ENCODE data around the gene CKAP2L.

DNA sequence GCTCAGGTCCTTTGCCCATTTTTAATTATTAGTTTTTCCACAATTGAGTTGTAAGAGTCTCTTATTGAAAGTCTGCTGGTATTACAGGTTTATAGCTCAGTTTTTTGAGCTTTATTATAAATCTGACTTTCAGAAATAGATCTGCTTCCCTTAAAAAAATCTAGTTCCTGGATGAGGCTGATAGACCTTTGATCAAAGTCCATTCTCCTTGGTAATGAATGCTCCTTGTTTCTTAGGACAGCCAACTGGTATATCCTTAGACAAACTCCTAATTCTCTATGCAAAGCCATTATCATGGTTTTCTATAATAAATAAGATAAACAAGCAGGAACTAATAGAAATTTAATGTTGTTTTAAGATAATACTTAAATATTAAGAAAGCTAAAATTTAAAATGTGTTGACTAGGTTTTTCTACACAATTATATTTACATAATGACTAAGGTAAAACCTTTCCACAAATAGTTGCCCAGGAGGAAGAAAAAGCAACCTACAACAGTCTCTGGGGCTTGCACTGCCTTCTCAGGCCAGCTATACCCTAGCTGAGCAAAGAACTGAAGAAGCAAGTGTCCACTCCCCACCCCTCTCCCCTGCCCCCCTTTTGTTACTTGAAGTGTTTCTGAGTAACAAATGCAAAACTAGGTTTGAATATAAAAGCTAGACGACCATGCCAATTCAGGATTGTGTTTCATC lies 26.7 kb downstream of the CKAP2L start:
- no peak for TF ChIP-seq EP300 (IDR thresholded peaks at IDR 0.05)
- TF ChIP-seq, protein P1, sequence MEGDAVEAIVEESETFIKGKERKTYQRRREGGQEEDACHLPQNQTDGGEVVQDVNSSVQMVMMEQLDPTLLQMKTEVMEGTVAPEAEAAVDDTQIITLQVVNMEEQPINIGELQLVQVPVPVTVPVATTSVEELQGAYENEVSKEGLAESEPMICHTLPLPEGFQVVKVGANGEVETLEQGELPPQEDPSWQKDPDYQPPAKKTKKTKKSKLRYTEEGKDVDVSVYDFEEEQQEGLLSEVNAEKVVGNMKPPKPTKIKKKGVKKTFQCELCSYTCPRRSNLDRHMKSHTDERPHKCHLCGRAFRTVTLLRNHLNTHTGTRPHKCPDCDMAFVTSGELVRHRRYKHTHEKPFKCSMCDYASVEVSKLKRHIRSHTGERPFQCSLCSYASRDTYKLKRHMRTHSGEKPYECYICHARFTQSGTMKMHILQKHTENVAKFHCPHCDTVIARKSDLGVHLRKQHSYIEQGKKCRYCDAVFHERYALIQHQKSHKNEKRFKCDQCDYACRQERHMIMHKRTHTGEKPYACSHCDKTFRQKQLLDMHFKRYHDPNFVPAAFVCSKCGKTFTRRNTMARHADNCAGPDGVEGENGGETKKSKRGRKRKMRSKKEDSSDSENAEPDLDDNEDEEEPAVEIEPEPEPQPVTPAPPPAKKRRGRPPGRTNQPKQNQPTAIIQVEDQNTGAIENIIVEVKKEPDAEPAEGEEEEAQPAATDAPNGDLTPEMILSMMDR (IDR thresholded peaks at IDR 0.05), result no peak

All from suprapubic skin (tissue), 3 donors.